ENCODE results near the gene EVL.
A peak's percentile ranks its signal among the peaks of the same experiment; 100 is the strongest.

Gene EVL

DNA sequence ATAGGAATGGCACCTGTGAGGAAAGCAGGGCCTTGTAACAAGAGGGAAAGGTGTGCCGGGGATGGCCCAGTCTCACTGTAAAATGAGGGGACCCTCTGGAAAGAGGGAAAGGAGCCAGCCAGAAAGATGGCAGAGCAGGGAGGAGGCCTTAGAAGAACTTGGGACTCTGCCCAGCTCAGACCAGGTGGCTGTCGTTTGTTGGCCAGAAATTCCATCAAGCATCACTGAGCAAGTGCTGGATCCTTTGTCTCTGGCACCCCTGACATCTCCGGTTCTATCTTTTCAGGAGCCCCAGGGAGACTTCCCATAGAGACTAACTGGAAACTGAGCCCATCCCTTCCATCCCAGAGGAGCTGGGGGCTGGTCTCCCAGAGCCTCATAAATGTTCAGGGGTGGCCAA is 50.9 kb downstream of the EVL start:
- Mint-ChIP-seq H3K9me3 (no peaks in the 10 kb centered on the region), H3K36me3 (peaks cover 93% of the 10 kb centered on the region), H3K4me3 (no peak overlapping the region), H3K4me1 (peaks cover 71% of the 10 kb centered on the region), H3K27ac (peak overlapping the region; percentile 95)
- no peak for ATAC-seq
- no peak for DNase-seq (ENCODE audit: low spot score in 2 of 2)

GRCh38 chr14:100117026-100117425 is 51.8 kb downstream of the EVL start:
- Mint-ChIP-seq H3K4me3 (no peak overlapping the region), H3K4me1 (peaks cover 75% of the 10 kb centered on the region), H3K27ac (peak overlapping the region; percentile 95), H3K9me3 (no peaks in the 10 kb centered on the region), H3K36me3 (peaks cover 90% of the 10 kb centered on the region)
- ATAC-seq: no peak
- no peak for DNase-seq (ENCODE audit: low spot score in 2 of 2)

- H3K9me3 Mint-ChIP-seq: no peaks in the 10 kb centered on the region
- peaks cover 67% of the 10 kb centered on the region for H3K4me1 Mint-ChIP-seq
- no peak for ATAC-seq
- no peak for DNase-seq (ENCODE audit: low spot score in 2 of 2)
- H3K36me3 Mint-ChIP-seq: peaks cover 84% of the 10 kb centered on the region
- peak overlapping the region; percentile 95 for H3K27ac Mint-ChIP-seq
- H3K4me3 Mint-ChIP-seq: no peak overlapping the region
Observed at GRCh38 chr14:100117633-100118395, 52.6 kb downstream of the EVL start.

DNA sequence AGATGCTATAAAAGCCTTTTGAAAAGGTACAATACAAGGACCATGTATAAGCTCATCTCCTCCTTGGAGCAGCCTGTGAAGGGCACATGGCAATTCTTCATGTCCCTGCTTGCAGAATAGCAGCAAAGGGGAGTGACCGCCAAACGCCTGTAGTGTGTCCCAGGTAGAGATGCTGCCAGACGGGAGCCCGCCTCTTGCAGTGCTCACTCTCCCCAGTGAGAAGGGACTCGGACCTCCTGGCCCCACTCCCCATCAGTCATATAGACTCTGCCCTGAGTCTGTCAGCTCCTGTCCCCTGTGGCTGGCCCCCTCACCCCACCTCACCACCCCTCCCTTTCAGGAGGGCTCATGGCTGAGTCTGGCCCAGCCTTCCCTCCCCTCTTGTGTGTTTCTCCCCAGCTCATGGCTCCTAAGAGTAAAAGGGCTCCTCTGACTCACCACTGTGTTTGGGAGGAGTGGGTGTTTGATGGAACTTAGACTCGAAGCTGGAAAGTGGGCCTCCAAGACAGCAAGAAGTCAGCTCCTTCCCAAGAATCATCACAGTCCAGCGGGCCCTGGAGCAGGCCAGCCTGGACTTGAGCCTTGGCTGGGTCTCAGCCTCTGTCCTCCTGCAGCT is 53.3 kb downstream of the EVL start:
- H3K4me3 Mint-ChIP-seq: no peak overlapping the region
- DNase-seq (ENCODE audit: low spot score in 2 of 2): no peak
- peak overlapping the region; percentile 95 for H3K27ac Mint-ChIP-seq
- peaks cover 84% of the 10 kb centered on the region for H3K36me3 Mint-ChIP-seq
- ATAC-seq: no peak
- no peaks in the 10 kb centered on the region for H3K9me3 Mint-ChIP-seq
- H3K4me1 Mint-ChIP-seq: peaks cover 60% of the 10 kb centered on the region

GRCh38 chr14:100119251-100119650 is 54.0 kb downstream of the EVL start:
- no peak for ATAC-seq
- Mint-ChIP-seq H3K4me3 (no peak overlapping the region), H3K36me3 (peaks cover 85% of the 10 kb centered on the region), H3K4me1 (peaks cover 56% of the 10 kb centered on the region), H3K27ac (peak overlapping the region; percentile 95), H3K9me3 (no peaks in the 10 kb centered on the region)
- no peak for DNase-seq (ENCODE audit: low spot score in 2 of 2)

- Mint-ChIP-seq H3K9me3 (no peaks in the 10 kb centered on the region), H3K36me3 (peaks cover 86% of the 10 kb centered on the region), H3K4me3 (no peak overlapping the region), H3K27ac (peak overlapping the region; percentile 95), H3K4me1 (peaks cover 57% of the 10 kb centered on the region)
- DNase-seq (ENCODE audit: low spot score in 2 of 2) (no peak), ATAC-seq (no peak)
Observed at GRCh38 chr14:100120522-100121269, 55.5 kb downstream of the EVL start.

- H3K9me3 Mint-ChIP-seq: no peaks in the 10 kb centered on the region
- H3K27ac Mint-ChIP-seq: peak overlapping the region; percentile 74
- DNase-seq (ENCODE audit: low spot score in 2 of 2): no peak
- no peak overlapping the region for H3K4me3 Mint-ChIP-seq
- H3K4me1 Mint-ChIP-seq: peaks cover 46% of the 10 kb centered on the region
- peaks cover 85% of the 10 kb centered on the region for H3K36me3 Mint-ChIP-seq
- ATAC-seq: no peak
Observed at GRCh38 chr14:100121643-100122480, 56.6 kb downstream of the EVL start.

- Mint-ChIP-seq H3K4me1 (peaks cover 38% of the 10 kb centered on the region), H3K4me3 (no peak overlapping the region), H3K9me3 (no peaks in the 10 kb centered on the region), H3K27ac (peak overlapping the region; percentile 74), H3K36me3 (peaks cover 88% of the 10 kb centered on the region)
- no peak for DNase-seq (ENCODE audit: low spot score in 2 of 2)
- no peak for ATAC-seq
Observed at GRCh38 chr14:100122481-100123223, 57.4 kb downstream of the EVL start.

DNA sequence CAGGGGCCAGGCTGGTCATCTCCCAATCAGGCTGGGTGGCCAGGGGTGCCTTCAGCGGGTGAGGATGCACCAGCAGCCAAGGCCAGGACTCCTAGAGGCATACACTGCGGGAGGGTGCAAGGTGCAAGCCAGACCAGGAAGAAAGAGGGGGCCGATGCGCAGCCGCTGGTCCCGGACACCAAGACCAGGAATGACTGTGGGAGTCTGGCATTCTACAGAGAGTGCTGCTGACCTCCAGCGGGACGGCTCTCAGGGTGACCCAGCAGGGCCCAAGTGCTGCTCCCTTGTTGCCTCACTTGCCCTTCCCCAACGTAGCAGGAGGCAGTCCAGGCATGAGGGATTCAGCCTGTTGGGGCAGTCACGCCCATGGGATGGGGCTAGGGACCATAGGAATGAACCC is 58.4 kb downstream of the EVL start:
- peak overlapping the region; percentile 74 for H3K27ac Mint-ChIP-seq
- no peaks in the 10 kb centered on the region for H3K9me3 Mint-ChIP-seq
- ATAC-seq (no peak), DNase-seq (ENCODE audit: low spot score in 2 of 2) (no peak)
- H3K4me3 Mint-ChIP-seq: no peak overlapping the region
- H3K4me1 Mint-ChIP-seq: peaks cover 28% of the 10 kb centered on the region
- peaks cover 85% of the 10 kb centered on the region for H3K36me3 Mint-ChIP-seq

DNA sequence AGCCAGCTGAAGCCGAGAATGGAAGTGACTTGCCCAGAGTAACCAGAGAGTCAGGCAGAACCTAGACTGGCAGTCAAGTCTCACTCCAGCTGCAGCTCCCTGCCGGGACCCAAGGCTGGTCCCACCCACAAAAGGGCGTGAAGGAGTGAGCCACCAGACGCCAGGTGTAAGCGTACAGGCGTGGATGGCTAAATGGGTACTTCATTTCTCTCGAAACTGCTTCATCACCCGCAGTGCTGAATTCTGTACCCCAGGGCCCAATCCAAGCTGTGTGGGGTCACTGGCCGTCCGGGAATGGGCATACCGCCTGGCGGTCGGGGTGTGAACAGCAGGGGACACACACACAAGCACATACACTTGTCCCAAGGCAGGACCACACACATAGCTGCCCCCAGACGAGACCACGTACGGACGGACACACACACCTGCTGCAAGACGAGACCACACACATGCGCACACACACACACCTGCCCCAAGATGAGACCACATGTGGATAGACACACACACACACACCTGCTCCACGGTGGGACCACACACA is 59.4 kb downstream of the EVL start:
- peaks cover 81% of the 10 kb centered on the region for H3K36me3 Mint-ChIP-seq
- H3K4me1 Mint-ChIP-seq: peaks cover 18% of the 10 kb centered on the region

GRCh38 chr14:100126401-100126800 is 61.2 kb downstream of the EVL start:
- no peaks in the 10 kb centered on the region for H3K9me3 Mint-ChIP-seq
- ATAC-seq (no peak), DNase-seq (ENCODE audit: low spot score in 2 of 2) (no peak)
- peak overlapping the region; percentile 20 for H3K27ac Mint-ChIP-seq
- H3K4me3 Mint-ChIP-seq: no peak overlapping the region
- peaks cover 18% of the 10 kb centered on the region for H3K4me1 Mint-ChIP-seq
- peaks cover 85% of the 10 kb centered on the region for H3K36me3 Mint-ChIP-seq

More for the DNA sequence above, 59.4 kb downstream of the EVL start:
- no peak for DNase-seq (ENCODE audit: low spot score in 2 of 2)
- ATAC-seq: no peak
- Mint-ChIP-seq H3K27ac (peak overlapping the region; percentile 20), H3K4me3 (no peak overlapping the region), H3K9me3 (no peaks in the 10 kb centered on the region)

DNA sequence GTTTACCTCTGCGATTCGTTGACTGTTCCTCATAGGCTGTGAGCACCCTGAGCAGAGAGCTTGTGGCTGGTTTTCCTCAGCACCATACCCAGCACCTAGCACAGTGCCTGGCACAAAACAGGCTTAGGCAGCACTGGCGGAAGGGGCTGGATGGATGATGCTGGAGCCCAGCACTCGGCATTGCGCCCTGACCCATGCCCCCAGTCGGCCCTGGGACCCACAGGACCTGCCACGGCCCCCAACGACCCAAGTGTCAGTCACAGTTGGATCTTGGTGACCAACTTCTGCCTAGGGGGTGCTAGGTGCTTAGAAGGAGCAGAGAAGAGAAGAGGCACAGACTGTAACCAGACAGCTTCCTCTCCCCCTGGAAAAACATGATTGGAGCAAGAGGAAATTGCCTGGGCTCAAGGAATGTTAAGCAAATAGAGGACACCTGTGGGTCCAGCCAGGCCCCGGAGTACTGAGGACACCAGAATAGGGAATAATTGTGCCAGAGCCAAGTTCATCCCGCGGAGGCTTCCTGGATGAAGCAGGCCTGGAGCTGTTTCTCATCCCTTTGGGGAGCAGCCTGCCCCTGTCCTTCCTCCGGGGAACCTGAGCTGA is 62.7 kb downstream of the EVL start:
- peaks cover 17% of the 10 kb centered on the region for H3K4me1 Mint-ChIP-seq
- H3K4me3 Mint-ChIP-seq: no peak overlapping the region
- H3K9me3 Mint-ChIP-seq: no peaks in the 10 kb centered on the region
- H3K27ac Mint-ChIP-seq: peak overlapping the region; percentile 76
- no peak for DNase-seq (ENCODE audit: low spot score in 2 of 2)
- ATAC-seq: no peak
- H3K36me3 Mint-ChIP-seq: peaks cover 93% of the 10 kb centered on the region

- Mint-ChIP-seq H3K4me3 (no peak overlapping the region), H3K4me1 (peaks cover 17% of the 10 kb centered on the region), H3K9me3 (no peaks in the 10 kb centered on the region), H3K27ac (no peak overlapping the region), H3K36me3 (peaks cover 93% of the 10 kb centered on the region)
- DNase-seq (ENCODE audit: low spot score in 2 of 2) (no peak), ATAC-seq (no peak)
Observed at GRCh38 chr14:100128688-100129087, 63.5 kb downstream of the EVL start.

DNA sequence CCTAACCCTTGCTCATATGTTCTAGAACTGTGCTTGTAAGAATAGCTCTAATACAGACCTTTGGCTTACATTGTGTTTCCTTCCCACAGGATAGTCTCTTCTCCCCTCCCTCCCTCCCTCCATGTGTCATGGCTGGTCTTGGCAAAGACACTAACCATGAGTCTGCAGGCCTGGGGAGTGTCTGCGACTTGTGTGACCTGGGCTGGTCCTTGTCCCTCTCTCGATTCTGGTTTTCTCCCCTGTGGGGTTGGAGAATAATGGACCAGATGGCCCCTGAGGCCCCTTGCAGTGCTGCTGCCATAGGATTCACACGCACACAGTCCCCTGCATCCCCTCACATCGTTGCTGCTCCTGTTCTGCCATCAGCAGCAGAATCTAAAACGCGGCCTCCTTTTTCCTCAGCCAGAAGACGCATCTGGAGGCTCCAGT is 64.0 kb downstream of the EVL start:
- Mint-ChIP-seq H3K27ac (peak overlapping the region; percentile 93), H3K9me3 (no peaks in the 10 kb centered on the region), H3K4me1 (peaks cover 20% of the 10 kb centered on the region), H3K36me3 (peaks cover 93% of the 10 kb centered on the region), H3K4me3 (no peak overlapping the region)
- DNase-seq (ENCODE audit: low spot score in 2 of 2) (no peak), ATAC-seq (no peak)

All from stimulated activated effector memory CD8-positive, alpha-beta T cell treated with anti-CD3 and anti-CD28 coated beads, Interleukin-12 subunit alpha, Interleukin-12 subunit beta, amount 100 ng/mL, for 72 hours (primary cell).